Activated T-helper 9 cell treated with anti-CD3 and anti-CD28 coated beads, Interleukin-2, amount 50 U/mL, for 16 hours (primary cell): ENCODE measurements around the gene GNPTAB.

Experiments
- DNase-seq: peaks from one replicate; pipeline ENCODE4 v3.0.0-alpha.2; 2020; ENCODE audit warnings: low read depth

GNPTAB gene

GRCh38 chr12:101804409-101804808 is 26.4 kb downstream of the GNPTAB start:
- DNase-seq, result no peak

GRCh38 chr12:101803978-101804377 is 26.8 kb downstream of the GNPTAB start:
- DNase-seq, result no peak

- DNase-seq, result no peak
Observed at GRCh38 chr12:101802486-101802885, 28.3 kb downstream of the GNPTAB start.

- DNase-seq, result no peak
Observed at GRCh38 chr12:101799774-101800173, 31.0 kb downstream of the GNPTAB start.

GRCh38 chr12:101795786-101796185 is 35.0 kb downstream of the GNPTAB start:
- DNase-seq, result no peak

- no peak for DNase-seq
Observed at GRCh38 chr12:101795013-101795412, 35.7 kb downstream of the GNPTAB start.

- DNase-seq, result no peak
Observed at GRCh38 chr12:101794574-101794973, 36.2 kb downstream of the GNPTAB start.

GRCh38 chr12:101793401-101793800 is 37.4 kb downstream of the GNPTAB start:
- no peak for DNase-seq

GRCh38 chr12:101792046-101792931 is 38.5 kb downstream of the GNPTAB start:
- no peak for DNase-seq

GRCh38 chr12:101789171-101789570 is 41.6 kb downstream of the GNPTAB start:
- DNase-seq, result no peak

- DNase-seq, result no peak
Observed at GRCh38 chr12:101785671-101786070, 45.1 kb downstream of the GNPTAB start.

- no peak for DNase-seq
Observed at GRCh38 chr12:101784376-101784775, 46.4 kb downstream of the GNPTAB start.

- DNase-seq, result no peak
Observed at GRCh38 chr12:101783838-101784237, 46.9 kb downstream of the GNPTAB start.

GRCh38 chr12:101783150-101783549 is 47.6 kb downstream of the GNPTAB start:
- DNase-seq, result no peak

- no peak for DNase-seq
Observed at GRCh38 chr12:101782273-101782731, 48.5 kb downstream of the GNPTAB start.

- DNase-seq, result no peak
Observed at GRCh38 chr12:101781834-101782233, 48.9 kb downstream of the GNPTAB start.

GRCh38 chr12:101780599-101780998 is 50.2 kb downstream of the GNPTAB start:
- DNase-seq, result no peak

GRCh38 chr12:101779626-101780025 is 51.1 kb downstream of the GNPTAB start:
- DNase-seq, result no peak

GRCh38 chr12:101779200-101779599 is 51.6 kb downstream of the GNPTAB start:
- no peak for DNase-seq

GRCh38 chr12:101777978-101778377 is 52.8 kb downstream of the GNPTAB start:
- no peak for DNase-seq

GRCh38 chr12:101777485-101777884 is 53.3 kb downstream of the GNPTAB start:
- no peak for DNase-seq

- DNase-seq, result no peak
Observed at GRCh38 chr12:101775816-101776215, 54.9 kb downstream of the GNPTAB start.

- DNase-seq, result peak; percentile 47
Observed at GRCh38 chr12:101773650-101774162, 57.1 kb downstream of the GNPTAB start.
